ENCODE measurements around the gene ADAM17. TPM values are rescaled to one million over a fixed set of nuclear protein-coding genes. Genes with fewer than 3 reads are reported as not detected.
"Not testable (repeated sequence)": the region's sequence is repeated elsewhere in the genome, so short reads cannot be mapped to it uniquely, and the experiment has no call there.

Gene ADAM17
- polyA plus RNA-seq, 1 donor (not counting 4 experiments of a cell fraction or from before 2014, with no cell fraction given), result 13.3 TPM

GRCh38 chr2:9586465-9586864, 30.8 kb upstream of the ADAM17 start:
- Histone ChIP-seq H4K20me1 (ENCODE audit: control insufficient read depth, extremely low read depth, insufficient read depth, low read length) (no peaks in the 10 kb centered on the region), H3K4me3 (ENCODE audit: control insufficient read depth in 2 of 3, extremely low read depth in 1 of 3, insufficient read depth in 2 of 3, low read depth in 1 of 3, low read length in 3 of 3) (no peak overlapping the region), H3K4me1 (ENCODE audit: control insufficient read depth, extremely low read depth, insufficient read depth, low read length) (peaks cover 8% of the 10 kb centered on the region), H3K9me3 (ENCODE audit: control insufficient read depth, low read depth, low read length) (no peaks in the 10 kb centered on the region), H3K9me1 (ENCODE audit: control insufficient read depth, extremely low read depth, insufficient read depth, low read length) (peaks cover 4% of the 10 kb centered on the region), H2AFZ (ENCODE audit: control insufficient read depth, low read length) (no peak overlapping the region), H3K4me2 (ENCODE audit: control insufficient read depth, extremely low read depth, insufficient read depth, low read depth, low read length) (no peak overlapping the region), H3K27me3 (ENCODE audit: control insufficient read depth, extremely low read depth, insufficient read depth, low read length) (no peaks in the 10 kb centered on the region), H3K9ac (ENCODE audit: control insufficient read depth, extremely low read depth, insufficient read depth, low read length) (no peak overlapping the region), H3K27ac (ENCODE audit: control insufficient read depth, insufficient read depth, low read length) (no peak overlapping the region), H3K36me3 (ENCODE audit: control insufficient read depth in 2 of 2, extremely low read depth in 1 of 2, insufficient read depth in 2 of 2, low read length in 2 of 2) (peaks cover 15 to 36% of the 10 kb centered on the region in 2 experiments), H3K79me2 (ENCODE audit: control insufficient read depth, insufficient read depth, low read length) (peaks cover 40% of the 10 kb centered on the region)
- no peak for DNase-seq (ENCODE audit: low read depth, low spot score)
- FAIRE-seq, result no peak
- no peak for TF ChIP-seq CTCF (optimal IDR thresholded peaks at IDR 0.05 in 1 of 3, IDR thresholded peaks at IDR 0.05 in 1 of 3, conservative IDR thresholded peaks at IDR 0.05 in 1 of 3; ENCODE audit: extremely low read depth in 1 of 3, insufficient read depth in 2 of 3, low read length in 3 of 3)
- TF ChIP-seq EZH2 (IDR thresholded peaks at IDR 0.05; ENCODE audit: low read length), result no peak
- dilution Hi-C loops (cut with MboI; ENCODE audit: extremely low pct_ligation_motif_present, low sequenced_read_pairs), result no loop called here

- dilution Hi-C loops (cut with MboI; ENCODE audit: extremely low pct_ligation_motif_present, low sequenced_read_pairs), result no loop called here
- FAIRE-seq, result no peak
These were observed 29.9 kb upstream of the ADAM17 start for GRCh38 chr2:9585486-9585885.

DNA sequence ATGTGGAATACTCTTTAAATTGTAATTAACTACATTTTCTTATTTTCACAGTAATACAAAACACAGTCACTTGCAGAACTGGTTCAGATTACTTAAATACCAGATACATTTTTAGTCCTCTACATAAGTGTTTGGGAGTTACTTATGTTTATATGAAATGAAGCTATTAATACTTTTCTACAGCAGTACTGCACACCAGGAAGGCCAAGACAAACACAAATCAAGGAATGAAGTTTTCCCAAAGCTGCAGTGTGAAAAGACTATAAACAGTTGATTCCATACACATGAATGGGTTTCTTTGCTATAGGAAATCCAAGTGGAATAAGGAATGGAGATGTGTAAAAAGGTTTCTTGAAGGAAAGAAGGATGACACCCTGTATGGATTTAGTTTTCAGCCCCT, 29.3 kb upstream of the ADAM17 start:
- H3K27ac ChIP-seq (ENCODE audit: control insufficient read depth, insufficient read depth, low read length); H3K9me3 ChIP-seq (ENCODE audit: control insufficient read depth, low read depth, low read length); H3K27me3 ChIP-seq (ENCODE audit: control insufficient read depth, extremely low read depth, insufficient read depth, low read length); H3K4me1 ChIP-seq (ENCODE audit: control insufficient read depth, extremely low read depth, insufficient read depth, low read length); H3K4me2 ChIP-seq (ENCODE audit: control insufficient read depth, extremely low read depth, insufficient read depth, low read depth, low read length); H3K4me3 ChIP-seq (ENCODE audit: control insufficient read depth in 2 of 3, extremely low read depth in 1 of 3, insufficient read depth in 2 of 3, low read depth in 1 of 3, low read length in 3 of 3); dilution Hi-C loops (cut with MboI; ENCODE audit: extremely low pct_ligation_motif_present, low sequenced_read_pairs); H4K20me1 ChIP-seq (ENCODE audit: control insufficient read depth, extremely low read depth, insufficient read depth, low read length); H3K9me1 ChIP-seq (ENCODE audit: control insufficient read depth, extremely low read depth, insufficient read depth, low read length); H3K9ac ChIP-seq (ENCODE audit: control insufficient read depth, extremely low read depth, insufficient read depth, low read length); FAIRE-seq; DNase-seq (ENCODE audit: low read depth, low spot score); H2AFZ ChIP-seq (ENCODE audit: control insufficient read depth, low read length): not testable (repeated sequence)
- Histone ChIP-seq H3K36me3 (ENCODE audit: control insufficient read depth in 2 of 2, extremely low read depth in 1 of 2, insufficient read depth in 2 of 2, low read length in 2 of 2) (peaks cover 15 to 34% of the 10 kb centered on the region in 2 experiments), H3K79me2 (ENCODE audit: control insufficient read depth, insufficient read depth, low read length) (peaks cover 27% of the 10 kb centered on the region)

More at GRCh38 chr2:9585486-9585885, 29.9 kb upstream of the ADAM17 start:
- Histone ChIP-seq H3K4me1 (ENCODE audit: control insufficient read depth, extremely low read depth, insufficient read depth, low read length) (no peaks in the 10 kb centered on the region), H3K79me2 (ENCODE audit: control insufficient read depth, insufficient read depth, low read length) (peaks cover 33% of the 10 kb centered on the region), H3K27ac (ENCODE audit: control insufficient read depth, insufficient read depth, low read length) (no peak overlapping the region), H3K27me3 (ENCODE audit: control insufficient read depth, extremely low read depth, insufficient read depth, low read length) (no peaks in the 10 kb centered on the region), H4K20me1 (ENCODE audit: control insufficient read depth, extremely low read depth, insufficient read depth, low read length) (no peaks in the 10 kb centered on the region), H3K9me1 (ENCODE audit: control insufficient read depth, extremely low read depth, insufficient read depth, low read length) (peaks cover 4% of the 10 kb centered on the region), H2AFZ (ENCODE audit: control insufficient read depth, low read length) (no peak overlapping the region), H3K9ac (ENCODE audit: control insufficient read depth, extremely low read depth, insufficient read depth, low read length) (no peak overlapping the region), H3K36me3 (ENCODE audit: control insufficient read depth in 2 of 2, extremely low read depth in 1 of 2, insufficient read depth in 2 of 2, low read length in 2 of 2) (peaks cover 15 to 36% of the 10 kb centered on the region in 2 experiments), H3K4me2 (ENCODE audit: control insufficient read depth, extremely low read depth, insufficient read depth, low read depth, low read length) (no peak overlapping the region), H3K9me3 (ENCODE audit: control insufficient read depth, low read depth, low read length) (no peaks in the 10 kb centered on the region), H3K4me3 (ENCODE audit: control insufficient read depth in 2 of 3, extremely low read depth in 1 of 3, insufficient read depth in 2 of 3, low read depth in 1 of 3, low read length in 3 of 3) (no peak overlapping the region)
- TF ChIP-seq EZH2 (IDR thresholded peaks at IDR 0.05; ENCODE audit: low read length) (no peak), CTCF (optimal IDR thresholded peaks at IDR 0.05 in 1 of 3, IDR thresholded peaks at IDR 0.05 in 1 of 3, conservative IDR thresholded peaks at IDR 0.05 in 1 of 3; ENCODE audit: extremely low read depth in 1 of 3, insufficient read depth in 2 of 3, low read length in 3 of 3) (no peak)
- DNase-seq (ENCODE audit: low read depth, low spot score), result no peak

Measured in keratinocyte (primary cell).